Prostate gland (tissue), 2 donors: ENCODE measurements around the gene FHL2.

Experiments used
- POLR2A ChIP-seq: fragments of 450-650 bp; IDR thresholded peaks from one replicate; pipeline ENCODE4 v1.6.1; 2016; ENCODE audit warnings: antibody characterized with exemption, mild to moderate bottlenecking
- TF ChIP-seq, protein P1 (sequence below), 4 experiments: fragments of 200-600 bp in 2 of 4; fragments of 450-650 bp in 2 of 4; sonication (generic) in 2 of 4; IDR thresholded peaks; 1 replicate in 3 of 4; 2 replicates in 1 of 4; pipeline ENCODE4 v1.5.1; 2016 to 2019; ENCODE audit warnings: antibody characterized with exemption in 4 of 4, mild to moderate bottlenecking in 2 of 4, moderate library complexity in 2 of 4

DNA sequence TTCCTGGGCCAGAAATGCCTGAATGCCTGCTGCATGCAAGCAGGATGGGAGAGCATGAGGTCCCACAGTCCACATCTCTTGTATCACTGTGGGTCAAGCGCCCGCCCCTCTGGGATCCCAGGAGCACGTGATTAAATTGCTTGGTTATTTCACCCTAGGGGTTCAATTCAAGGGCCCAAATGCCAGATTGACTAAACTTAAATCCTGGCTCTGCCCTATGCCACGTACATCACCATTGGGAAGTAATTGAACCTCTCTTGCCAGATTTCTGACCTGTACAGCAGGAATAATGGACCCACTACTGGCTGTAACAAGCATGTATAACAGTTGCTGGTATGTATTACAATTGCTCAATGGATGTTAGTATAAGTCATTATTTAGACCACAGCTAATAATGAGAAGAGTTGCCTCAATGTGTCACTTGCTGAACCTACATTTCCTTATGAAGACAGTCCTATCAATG lies 19.9 kb downstream of the FHL2 start:
- TF ChIP-seq, protein P1, sequence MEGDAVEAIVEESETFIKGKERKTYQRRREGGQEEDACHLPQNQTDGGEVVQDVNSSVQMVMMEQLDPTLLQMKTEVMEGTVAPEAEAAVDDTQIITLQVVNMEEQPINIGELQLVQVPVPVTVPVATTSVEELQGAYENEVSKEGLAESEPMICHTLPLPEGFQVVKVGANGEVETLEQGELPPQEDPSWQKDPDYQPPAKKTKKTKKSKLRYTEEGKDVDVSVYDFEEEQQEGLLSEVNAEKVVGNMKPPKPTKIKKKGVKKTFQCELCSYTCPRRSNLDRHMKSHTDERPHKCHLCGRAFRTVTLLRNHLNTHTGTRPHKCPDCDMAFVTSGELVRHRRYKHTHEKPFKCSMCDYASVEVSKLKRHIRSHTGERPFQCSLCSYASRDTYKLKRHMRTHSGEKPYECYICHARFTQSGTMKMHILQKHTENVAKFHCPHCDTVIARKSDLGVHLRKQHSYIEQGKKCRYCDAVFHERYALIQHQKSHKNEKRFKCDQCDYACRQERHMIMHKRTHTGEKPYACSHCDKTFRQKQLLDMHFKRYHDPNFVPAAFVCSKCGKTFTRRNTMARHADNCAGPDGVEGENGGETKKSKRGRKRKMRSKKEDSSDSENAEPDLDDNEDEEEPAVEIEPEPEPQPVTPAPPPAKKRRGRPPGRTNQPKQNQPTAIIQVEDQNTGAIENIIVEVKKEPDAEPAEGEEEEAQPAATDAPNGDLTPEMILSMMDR (IDR thresholded peaks at IDR 0.05): no peak
- no peak for TF ChIP-seq POLR2A
